Activated CD8-positive, alpha-beta memory T cell treated with anti-CD3 and anti-CD28 coated beads for 4 hours (primary cell): ENCODE measurements around the gene PKDCC.
"Not testable (repeated sequence)": the region's sequence is repeated elsewhere in the genome, so short reads cannot be mapped to it uniquely, and the experiment has no call there.

ENCODE experiments used
- DNase-seq, 2 donors: peaks; one replicate each; pipeline ENCODE4 v3.0.0-alpha.2; 2020; ENCODE audit warnings: low read depth in 2 of 2

Gene PKDCC

DNA sequence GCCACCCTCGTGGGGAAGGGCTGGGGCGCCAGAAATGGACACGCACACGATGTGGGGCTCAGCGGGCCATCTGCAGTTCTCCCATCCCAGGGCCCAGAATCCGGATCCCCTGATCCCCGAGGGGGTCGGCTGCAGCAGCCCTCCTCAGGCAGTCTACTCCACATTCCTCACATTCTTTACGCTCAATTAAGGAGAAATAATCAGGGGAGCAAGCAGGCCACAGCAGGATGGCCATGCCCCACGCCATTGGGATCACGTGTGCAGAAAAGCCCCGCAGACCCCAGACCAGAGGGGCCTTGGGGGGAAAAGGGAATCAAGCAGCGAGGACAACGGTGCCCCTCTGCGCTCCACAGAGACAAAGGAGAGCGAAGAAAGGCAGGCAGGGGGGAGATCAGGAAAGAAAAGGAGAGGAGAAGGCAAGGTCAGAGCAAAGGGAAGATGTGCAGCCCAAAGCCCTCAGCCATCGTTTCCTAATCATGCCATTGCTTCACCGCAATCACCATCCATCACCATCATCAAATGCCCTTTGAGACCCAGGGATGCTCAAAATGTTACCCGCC lies 17.5 kb upstream of the PKDCC start:
- no peak for DNase-seq

DNA sequence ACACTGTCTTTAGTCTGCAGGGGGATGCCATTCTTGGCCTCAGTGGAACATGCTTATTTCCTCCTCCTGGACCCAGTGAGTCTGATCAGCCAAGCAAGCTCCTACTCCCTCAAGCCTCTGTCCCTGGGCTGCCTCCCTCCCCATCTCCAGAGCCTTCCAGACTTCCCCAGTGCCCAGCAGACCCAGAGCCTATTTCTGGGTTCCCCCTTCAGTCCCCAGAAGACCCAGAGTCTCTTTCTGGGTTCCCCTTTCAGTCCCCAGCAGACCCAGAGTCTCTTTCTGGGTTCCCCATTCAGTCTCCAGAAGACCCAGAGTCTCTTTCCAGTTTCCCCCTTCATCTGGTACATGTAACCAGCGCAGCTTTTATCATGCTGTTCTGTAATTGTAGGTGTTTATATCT lies 17.0 kb upstream of the PKDCC start:
- no peak for DNase-seq

DNA sequence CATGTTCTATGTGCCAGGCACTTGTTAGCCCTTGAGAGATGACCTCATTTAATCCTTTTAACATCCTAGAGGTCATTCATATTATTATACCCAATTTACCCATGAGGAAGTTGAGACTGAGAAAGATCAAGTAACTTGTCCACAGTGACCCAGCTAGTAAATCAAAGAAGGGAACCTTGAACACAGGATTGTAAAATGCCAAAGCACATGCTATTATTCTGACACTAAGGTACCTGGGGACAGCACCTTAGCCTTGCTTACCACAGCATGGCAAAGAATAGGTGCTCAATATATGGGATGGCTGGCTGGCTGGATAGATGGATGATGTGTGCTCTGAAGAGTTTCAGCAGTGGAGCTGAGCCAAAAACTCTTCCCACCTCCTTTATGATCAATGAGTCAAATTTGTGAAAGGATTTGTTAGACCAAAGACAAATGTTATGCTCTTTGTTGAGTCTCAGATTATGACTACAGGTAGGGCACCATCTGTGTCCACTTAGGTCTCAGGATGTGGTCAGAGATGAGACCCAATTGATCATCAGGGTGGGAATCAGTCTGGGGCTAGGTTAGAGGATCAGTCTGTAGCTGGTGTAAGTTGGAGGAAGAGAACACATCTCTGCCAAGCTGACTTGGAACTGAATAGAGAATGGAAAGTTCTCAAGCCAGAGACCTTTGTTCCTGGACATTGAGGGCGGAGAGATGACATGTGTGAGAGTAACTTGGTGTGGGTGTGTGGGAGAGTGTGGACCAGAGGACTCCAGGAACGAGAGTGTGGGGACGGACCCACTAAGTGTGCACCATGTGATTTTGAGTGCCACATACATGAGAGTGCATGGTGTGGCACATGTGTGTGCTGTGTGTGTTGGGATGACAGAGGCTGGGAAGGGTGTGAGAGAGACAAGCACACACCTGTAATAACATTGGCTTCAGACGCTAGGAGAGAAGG lies 16.3 kb upstream of the PKDCC start:
- DNase-seq = no peak

DNA sequence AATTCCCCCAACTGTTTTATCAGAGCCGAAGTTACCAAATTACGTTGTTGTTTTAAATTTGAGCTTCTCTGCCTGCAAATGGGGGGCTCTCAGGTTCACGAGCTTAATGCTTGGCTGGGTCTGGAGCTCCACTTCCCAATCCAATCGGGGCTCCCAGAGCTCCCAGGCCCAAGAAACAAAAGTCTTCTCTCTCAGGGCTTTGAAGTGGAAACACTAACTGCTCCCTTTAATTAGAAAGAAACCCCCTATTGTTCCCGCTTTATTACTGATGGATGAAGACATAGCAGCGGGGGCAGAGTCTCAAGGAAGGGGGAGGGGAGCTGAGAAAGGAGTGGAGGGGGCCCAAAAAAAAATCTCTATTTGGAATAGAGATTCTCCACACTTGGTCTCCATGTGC lies 15.6 kb upstream of the PKDCC start:
- DNase-seq = no peak

DNA sequence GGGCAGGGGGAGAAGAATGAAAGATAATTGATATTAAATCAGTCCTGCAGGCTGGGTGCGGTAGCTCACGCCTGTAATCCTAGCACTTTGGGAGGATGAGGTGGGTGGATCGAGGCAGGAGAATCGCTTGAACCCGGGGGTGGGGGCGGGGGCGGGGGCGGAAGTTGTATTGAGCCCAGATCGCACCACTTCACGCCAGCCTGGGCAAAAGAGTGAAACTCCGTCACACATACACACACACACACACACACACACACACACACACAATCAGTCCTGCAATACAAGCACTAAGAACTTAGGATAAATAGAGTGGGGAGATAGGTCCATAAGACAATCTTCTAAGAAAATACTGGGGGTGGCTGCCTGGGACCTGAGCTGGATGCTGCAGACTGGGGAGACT lies 15.1 kb upstream of the PKDCC start:
- no peak for DNase-seq

DNA sequence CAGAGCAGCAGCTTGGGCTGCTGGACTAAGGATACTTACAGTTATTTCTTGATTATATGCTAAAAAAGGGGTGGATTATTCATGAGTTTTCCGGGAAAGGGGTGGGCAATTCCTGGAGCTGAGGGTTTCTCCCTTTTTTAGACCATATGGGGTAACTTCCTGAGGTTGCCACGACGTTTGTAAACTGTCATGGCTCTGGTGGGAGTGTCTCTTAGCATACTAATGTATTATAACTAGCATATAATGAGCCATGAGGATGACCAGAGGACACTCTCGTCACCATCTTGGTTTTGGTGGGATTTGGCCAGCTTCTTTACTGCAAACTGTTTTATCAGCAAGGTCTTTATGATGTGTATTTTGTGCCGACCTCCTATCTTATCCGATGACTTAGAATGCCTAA lies 13.7 kb upstream of the PKDCC start:
- DNase-seq = not testable (repeated sequence)

DNA sequence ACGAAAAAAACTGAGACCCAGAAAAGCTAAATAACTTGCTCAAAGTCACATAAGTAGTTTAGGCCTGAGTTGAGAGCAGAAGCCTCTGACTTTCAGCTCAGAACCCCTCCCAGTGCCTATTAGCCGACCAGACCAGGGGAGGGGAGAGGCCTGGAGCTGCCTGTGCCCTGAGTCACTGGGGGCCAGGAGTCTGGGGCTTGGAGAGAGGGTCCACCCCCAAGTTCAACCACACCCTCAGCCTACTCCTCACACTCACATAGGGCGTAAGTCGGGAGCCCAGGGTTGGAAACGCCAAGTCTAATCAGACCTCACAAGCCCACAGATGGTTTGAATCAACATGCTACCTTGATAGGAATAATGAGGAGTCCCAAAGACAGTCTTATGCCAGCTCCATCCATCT lies 12.6 kb upstream of the PKDCC start:
- DNase-seq = no peak

DNA sequence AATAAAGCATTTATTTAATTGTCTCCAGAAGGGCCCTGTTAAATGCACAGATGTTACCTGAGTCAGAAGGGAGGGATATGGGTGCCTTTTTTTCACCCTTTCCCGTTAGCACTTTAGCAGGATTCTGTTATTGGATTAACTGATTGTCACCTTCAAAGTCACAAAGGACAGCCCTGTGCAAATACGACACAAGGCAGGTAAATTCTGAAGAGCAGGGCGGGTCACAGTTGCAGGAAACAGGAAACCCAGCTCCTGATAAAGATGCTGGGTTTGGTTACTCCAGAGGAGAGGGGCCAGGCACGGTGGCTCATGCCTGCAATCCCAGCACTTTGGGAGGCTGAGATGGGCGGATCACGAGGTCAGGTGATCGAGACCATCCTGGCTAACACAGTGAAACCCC lies 11.4 kb upstream of the PKDCC start:
- DNase-seq = no peak

DNA sequence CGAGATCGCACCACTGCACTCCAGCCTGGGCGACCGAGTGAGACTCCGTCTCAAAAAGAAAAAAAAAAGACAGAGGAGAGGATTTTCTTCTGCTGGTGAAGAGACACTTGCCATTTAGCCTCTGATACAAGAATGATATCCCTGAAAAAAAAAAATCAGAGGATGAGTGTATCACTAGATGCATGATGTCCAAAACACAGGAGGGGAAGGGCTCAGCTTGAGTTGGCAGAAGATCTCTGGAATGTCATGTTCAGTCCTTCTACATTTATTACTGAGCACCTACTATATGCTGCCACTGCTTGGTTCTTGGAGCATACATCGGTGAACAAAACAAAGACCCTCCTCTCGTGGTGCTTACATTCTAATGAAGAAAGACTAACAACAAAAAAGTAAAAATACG lies 10.9 kb upstream of the PKDCC start:
- no peak for DNase-seq

DNA sequence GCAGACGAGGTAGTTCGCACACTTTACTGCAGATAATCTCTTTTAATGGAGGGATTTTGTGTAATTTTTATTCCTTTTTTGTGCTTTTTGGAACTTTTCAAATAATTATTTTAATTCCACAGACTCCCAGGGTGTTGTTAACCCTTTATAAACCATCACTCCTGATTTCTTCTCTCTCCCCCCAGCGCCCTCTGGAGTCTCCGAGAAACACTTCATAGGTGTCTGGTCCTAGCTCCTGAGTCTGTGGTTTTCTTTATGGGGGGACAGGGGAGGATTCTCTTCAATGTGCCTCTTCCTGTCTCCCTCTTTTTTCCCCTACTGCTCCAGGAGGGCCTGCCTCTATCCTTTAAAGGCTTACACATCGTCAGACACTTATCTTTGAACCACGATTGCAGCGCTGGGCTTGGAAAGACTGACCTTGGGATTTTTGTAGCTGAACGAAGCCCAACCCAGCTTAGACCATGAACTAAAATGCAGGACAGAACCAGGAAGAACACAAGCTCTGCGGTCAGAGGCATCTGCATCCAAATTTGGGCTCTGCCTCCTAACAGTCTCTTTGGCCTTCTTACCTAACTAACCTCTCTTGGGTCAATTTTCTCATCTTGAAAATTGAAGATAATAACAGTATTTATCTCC lies 7.1 kb upstream of the PKDCC start:
- no peak for DNase-seq

DNA sequence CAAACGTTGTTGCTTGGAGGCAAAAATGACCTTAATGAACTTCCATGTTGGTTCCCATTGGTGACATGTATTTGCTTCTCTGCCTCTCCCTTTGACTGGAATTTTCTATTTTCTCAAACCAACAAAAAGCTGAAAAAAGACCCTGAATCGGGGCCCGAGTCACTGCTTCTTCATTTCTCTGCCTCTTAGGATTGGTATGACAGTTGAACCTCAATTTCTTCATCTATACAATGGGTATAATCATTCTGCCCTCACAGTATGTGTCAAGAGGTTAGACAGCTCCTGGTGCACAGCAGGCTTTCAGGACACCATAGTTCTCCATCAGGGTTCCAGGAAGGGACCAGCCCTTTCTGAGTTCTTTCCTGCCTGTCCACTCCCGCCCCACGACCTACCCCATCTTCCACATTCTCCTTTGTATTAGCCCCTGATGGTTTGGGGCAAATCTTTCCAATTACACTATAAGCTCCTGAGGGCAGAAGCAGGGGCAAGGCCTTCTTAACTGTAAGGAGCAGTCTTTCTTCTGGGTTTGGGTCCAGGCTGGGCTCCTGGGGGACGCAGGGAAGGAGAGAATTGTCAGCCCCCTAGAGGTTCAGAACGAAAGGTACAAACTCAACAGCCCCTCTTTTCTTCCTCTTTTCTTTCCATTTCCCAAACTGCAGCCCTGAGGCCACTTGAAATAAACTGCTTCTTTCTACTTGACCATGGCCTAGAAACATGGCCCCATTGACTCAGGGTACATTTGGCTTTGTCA lies 6.3 kb upstream of the PKDCC start:
- DNase-seq = no peak

DNA sequence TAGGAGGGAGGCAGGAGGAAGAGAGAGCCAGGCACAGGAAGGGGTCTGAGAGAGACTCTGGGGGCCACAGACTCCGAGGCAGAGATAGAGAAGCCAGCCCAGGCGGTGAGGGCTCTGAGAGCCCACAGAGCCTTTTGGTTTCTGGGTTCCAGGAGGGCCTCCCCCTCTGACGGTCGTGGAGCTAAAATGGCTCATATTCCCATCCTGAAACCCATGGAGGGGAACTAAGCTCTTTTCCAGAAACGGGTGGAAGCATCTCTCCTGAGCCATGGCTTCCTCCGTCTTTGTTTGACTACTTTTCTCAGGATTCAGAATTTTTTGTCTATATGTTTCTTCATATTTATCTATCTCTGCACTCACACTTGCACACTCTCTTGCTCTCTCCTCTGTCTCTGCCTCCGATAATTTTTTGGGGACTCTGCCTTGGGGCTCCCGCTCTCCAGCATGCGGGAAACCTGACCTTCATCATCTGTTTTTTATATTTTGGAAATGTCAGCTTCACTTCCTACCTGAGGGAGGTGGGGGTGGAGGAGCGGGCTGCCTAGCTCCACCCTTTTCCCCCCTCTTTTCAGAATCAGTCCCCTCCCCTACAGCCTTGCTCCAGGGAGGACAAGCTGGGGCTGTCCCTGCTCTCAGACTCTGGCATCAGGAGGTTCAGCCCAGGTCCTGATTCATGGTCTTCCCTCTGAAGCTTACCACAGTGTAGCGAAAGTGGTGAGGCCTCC lies 5.0 kb upstream of the PKDCC start:
- no peak for DNase-seq

DNA sequence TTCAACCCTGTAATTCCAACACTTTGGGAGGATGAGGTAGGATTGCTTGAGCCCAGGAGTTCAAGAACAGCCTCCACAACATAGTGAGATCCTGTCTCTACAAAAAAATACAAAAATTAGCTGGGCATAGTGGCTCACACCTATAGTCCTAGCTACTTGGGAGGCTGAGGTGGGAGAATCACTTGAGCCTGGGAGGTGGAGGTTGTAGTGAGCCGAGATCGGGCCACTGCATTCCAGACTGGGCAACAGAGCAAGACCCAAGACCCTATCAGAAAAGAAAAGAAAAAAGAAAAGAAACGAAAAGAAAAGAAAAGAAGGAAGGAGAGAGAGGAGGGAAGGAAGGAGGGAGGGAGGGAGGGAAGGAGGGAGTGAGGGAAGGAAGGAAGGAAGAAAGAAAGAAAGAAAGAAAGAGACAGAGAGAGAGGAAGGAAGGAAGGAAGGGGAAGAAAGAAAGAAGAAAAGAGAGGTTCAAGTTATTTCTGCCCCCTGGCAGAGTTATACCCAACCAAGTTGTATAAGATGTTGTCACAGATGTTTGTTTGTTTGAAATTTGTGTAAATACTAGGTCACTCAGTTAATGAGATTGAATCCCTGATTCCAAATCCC lies 3.9 kb upstream of the PKDCC start:
- DNase-seq = no peak

DNA sequence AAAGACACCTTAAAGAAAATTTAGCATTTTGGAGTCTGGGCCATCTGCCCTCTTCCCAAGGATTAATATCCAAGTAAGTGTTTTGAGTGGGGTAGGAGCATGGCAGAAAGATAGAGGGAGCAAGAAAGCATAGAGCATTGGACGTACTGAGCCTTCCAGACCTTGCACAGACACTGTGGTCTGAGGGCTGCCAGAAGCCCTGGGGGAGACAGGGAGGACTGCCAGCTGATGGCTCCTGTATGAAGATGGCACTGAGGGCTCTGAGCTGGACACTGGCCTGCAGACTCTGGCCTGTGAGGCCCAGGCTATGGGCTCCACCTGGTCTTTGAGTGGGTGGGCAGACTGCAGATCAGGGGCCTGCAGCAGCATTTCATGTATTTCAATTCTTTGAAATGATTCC lies 2.9 kb upstream of the PKDCC start:
- DNase-seq = no peak

DNA sequence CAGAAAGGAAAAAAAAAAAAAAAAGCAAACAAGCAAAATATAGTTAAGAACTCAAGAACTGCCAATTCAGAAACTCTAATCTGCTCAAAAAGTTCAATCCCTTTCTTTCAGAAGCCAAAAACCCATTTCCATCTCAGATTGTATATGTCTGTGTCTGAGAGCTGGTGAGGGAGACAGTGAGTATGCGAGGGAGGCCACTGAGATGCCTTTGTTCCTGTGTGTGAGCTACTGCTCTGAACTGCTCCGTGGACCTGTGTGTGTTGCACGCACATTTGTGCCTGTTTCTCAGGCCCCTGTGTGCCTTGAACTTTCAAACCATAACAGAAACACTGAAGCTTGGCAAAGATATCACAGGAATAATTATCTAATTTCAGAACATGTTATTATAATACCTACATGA lies 2.5 kb upstream of the PKDCC start:
- DNase-seq = no peak

DNA sequence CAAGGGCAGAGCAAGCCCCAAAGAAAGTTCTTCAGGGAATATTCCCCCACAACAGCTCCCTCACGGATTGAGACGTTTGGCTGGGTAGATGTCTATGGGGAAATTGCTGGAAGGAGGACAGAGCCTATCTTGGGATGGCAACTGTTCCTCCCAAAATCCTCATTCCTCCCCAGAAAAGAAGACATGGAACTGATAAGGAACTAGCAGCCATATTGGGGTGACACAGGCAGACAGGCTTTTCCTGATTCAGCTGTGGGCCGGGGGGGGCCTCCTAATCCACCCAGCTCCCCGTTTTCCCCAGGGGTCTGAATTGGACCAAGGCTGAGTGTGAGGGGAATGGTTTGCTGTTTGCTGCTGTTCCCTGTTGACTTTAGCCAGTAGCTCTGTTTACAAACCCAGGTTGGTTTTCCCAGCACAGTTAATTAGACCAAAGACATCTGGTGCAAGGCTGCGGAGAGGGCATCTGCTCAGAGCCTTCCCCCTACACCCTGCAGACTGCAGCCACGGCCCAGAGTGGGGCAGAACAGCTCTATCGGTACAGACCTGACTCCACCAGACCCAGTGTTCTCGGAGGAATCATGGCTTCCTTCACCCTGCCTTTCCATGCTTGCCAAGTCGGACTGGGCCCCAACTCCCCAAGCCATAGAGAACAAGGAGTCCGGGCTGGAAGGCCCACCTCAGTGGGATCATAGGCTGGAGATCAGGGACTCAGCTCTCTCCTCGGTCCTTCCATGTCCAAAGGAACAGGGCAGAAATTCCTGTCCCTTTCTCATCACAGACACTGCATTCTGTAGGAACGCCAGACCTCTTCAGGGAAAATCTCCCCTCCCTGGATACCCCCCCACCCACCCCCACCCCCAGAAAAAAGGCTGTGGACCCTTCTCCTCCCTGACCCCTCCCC lies 1.7 kb upstream of the PKDCC start:
- DNase-seq = no peak

DNA sequence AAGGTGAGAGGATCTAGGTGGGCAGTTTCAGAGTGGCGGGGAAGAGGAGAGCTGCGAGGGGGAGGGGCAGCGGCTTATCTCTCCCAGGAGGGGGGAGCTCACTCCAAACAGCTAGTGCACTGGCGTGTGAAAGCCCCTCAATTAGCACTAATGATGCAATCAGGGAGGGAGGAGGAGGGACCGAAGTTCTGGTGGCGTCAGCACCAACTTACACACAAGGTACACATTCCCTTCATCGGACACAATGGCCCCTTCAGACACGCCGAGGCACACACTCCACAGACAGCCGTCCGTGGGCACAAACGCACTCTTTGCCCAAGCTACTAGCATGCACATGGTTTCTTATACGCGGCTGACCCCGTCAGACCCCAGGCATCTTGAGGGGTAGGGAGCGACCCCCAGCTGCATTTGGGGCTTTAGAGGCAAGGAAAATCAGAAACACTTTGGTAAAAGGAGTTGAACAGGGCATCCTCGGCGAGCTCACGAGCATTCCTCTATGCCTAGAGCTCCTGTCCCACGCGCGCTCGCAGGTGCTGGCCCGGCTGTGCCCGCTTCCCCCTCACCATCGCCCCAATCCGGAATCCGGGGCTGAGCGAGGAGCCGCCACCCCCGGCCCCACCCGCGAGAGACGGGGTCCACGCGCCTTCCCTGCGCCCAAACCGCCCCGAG lies 868 bp upstream of the PKDCC start:
- no peak for DNase-seq

DNA sequence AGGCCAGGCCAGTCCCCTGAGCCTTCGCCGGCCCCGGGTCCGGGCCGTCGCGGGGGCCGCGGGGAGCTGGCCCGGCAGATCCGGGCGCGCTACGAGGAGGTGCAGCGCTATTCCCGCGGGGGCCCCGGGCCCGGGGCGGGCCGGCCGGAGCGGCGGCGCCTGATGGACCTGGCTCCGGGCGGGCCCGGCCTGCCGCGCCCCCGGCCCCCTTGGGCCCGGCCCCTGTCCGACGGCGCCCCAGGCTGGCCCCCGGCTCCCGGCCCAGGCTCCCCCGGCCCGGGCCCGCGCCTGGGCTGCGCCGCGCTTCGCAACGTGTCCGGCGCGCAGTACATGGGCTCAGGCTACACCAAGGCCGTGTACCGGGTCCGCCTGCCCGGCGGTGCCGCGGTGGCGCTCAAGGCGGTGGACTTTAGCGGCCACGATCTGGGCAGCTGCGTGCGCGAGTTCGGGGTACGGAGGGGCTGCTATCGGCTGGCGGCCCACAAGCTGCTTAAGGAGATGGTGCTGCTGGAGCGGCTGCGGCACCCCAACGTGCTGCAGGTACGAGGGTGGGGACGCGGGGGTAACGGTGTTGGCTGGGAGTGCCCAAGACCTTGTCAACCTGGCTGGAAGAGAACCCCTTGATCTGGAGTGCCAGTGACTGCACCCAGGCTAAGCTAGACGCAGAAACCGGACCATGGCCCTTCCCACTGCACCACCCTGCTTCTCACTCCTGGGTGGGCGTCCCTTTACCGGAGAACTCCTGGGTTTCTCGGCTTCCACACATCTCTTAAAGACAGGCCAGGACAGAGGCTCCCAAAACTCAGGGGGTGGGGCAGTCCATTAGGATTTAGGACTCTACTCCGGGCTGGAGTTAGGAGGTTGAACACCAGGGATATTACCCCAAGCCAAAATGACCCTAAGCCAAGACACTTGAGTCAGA lies 739 bp downstream of the PKDCC start:
- DNase-seq = no peak
